Liver (tissue), 9 donors: Measurements from ENCODE around the gene ST3GAL3. TPM values are rescaled to one million over a fixed set of nuclear protein-coding genes. Genes with fewer than 3 reads are reported as not detected.

Experiments used
- DNase-seq: peaks from one replicate; pipeline ENCODE4 v3.0.0-alpha.2; 2017; ENCODE audit warnings: low spot score
- H3K27ac ChIP-seq, 2 donors: one replicate each; pipeline ENCODE4 v1.7.0; 2013; ENCODE audit warnings: inconsistent platforms in 2 of 2, low read length in 2 of 2, control low read depth in 1 of 2, low read depth in 1 of 2, mild to moderate bottlenecking in 1 of 2
- H3K27me3 ChIP-seq, 4 donors: one replicate each; pipeline versions ENCODE4 v1.6.1 to v1.7.0; 2013; ENCODE audit warnings: low read length in 3 of 4, inconsistent platforms in 1 of 4, mild to moderate bottlenecking in 1 of 4, moderate library complexity in 1 of 4; ENCODE audit not compliant: control insufficient read depth in 4 of 4, insufficient read depth in 4 of 4
- H3K36me3 ChIP-seq, 4 donors: one replicate each; pipeline versions ENCODE4 v1.6.1 to v1.7.0; 2013; ENCODE audit warnings: low read length in 3 of 4, mild to moderate bottlenecking in 3 of 4, low read depth in 1 of 4, moderate library complexity in 1 of 4; ENCODE audit not compliant: control insufficient read depth in 4 of 4, insufficient read depth in 3 of 4
- H3K4me1 ChIP-seq, 4 donors: one replicate each; pipeline versions ENCODE4 v1.6.1 to v1.7.0; 2013; ENCODE audit warnings: low read length in 3 of 4, mild to moderate bottlenecking in 3 of 4, moderate library complexity in 1 of 4; ENCODE audit not compliant: control insufficient read depth in 4 of 4, insufficient read depth in 4 of 4
- H3K4me3 ChIP-seq, 3 donors: one replicate each; pipeline versions ENCODE4 v1.6.1 to v1.7.0; 2013; ENCODE audit warnings: low read length in 3 of 3, control low read depth in 1 of 3, low read depth in 1 of 3, mild to moderate bottlenecking in 1 of 3
- H3K9ac ChIP-seq, 2 donors: one replicate each; pipeline ENCODE4 v1.7.0; 2013; ENCODE audit warnings: low read length in 2 of 2, mild to moderate bottlenecking in 2 of 2, moderate library complexity in 2 of 2, control low read depth in 1 of 2, low read depth in 1 of 2
- H3K9me3 ChIP-seq, 4 donors: one replicate each; pipeline versions ENCODE4 v1.6.1 to v1.7.0; 2013; ENCODE audit warnings: low read length in 3 of 4; ENCODE audit not compliant: control insufficient read depth in 4 of 4
- EGR1 ChIP-seq, 2 donors: IDR thresholded peaks; 2 replicates each; pipeline ENCODE4 v1.6.1; 2016 to 2018; ENCODE audit warnings: antibody characterized with exemption in 2 of 2, low read depth in 2 of 2
- GABPA ChIP-seq, 2 donors: IDR thresholded peaks in 1 of 2; conservative IDR thresholded peaks in 1 of 2; 2 replicates each; pipeline ENCODE4 v1.6.1; 2016; ENCODE audit warnings: antibody characterized with exemption in 2 of 2, mild to moderate bottlenecking in 1 of 2, moderate library complexity in 1 of 2
- HNF4A ChIP-seq, 2 donors: conservative IDR thresholded peaks; 2 replicates each; pipeline ENCODE4 v1.6.1; 2016; ENCODE audit warnings: antibody characterized with exemption in 2 of 2, mild to moderate bottlenecking in 2 of 2
- HNF4G ChIP-seq: IDR thresholded peaks from 2 replicates; pipeline ENCODE4 v1.6.1; 2016; ENCODE audit warnings: antibody characterized with exemption
- JUND ChIP-seq, 2 donors: IDR thresholded peaks; 2 replicates each; pipeline ENCODE4 v1.6.1; 2016; ENCODE audit warnings: antibody characterized with exemption in 2 of 2
- NR2F2 ChIP-seq: IDR thresholded peaks from 2 replicates; pipeline ENCODE4 v1.6.1; 2016; ENCODE audit warnings: antibody characterized with exemption
- RAD21 ChIP-seq, 2 donors: IDR thresholded peaks; 2 replicates each; pipeline ENCODE4 v1.6.1; 2016; ENCODE audit warnings: antibody characterized with exemption in 2 of 2, mild to moderate bottlenecking in 2 of 2
- REST ChIP-seq: IDR thresholded peaks from 2 replicates; pipeline ENCODE4 v1.6.1; 2016; ENCODE audit warnings: antibody characterized with exemption, mild to moderate bottlenecking
- RXRA ChIP-seq, 2 donors: IDR thresholded peaks; 2 replicates each; pipeline ENCODE4 v1.6.1; 2017 to 2018; ENCODE audit warnings: antibody characterized with exemption in 2 of 2, mild to moderate bottlenecking in 1 of 2
- SP1 ChIP-seq: IDR thresholded peaks from 2 replicates; pipeline ENCODE4 v1.6.1; 2018; ENCODE audit warnings: antibody characterized with exemption, mild to moderate bottlenecking
- TAF1 ChIP-seq: conservative IDR thresholded peaks from 2 replicates; pipeline ENCODE4 v1.6.1; 2016; ENCODE audit warnings: antibody characterized with exemption, mild to moderate bottlenecking
- YY1 ChIP-seq: IDR thresholded peaks from 2 replicates; pipeline ENCODE4 v1.6.1; 2016; ENCODE audit warnings: antibody characterized with exemption, mild to moderate bottlenecking
- WGBS: extraction: QIAGEN DNeasy Blood & Tissue Kit; methylation state at CpG from one replicate; pipeline ENCODE4 v1.1.7; 2013; 5-methylcytosine and 5-hydroxymethylcytosine counted together
- polyA plus RNA-seq, 2 donors: library from polyadenylated mRNA; stranded (reverse) in 1 of 2; unstranded in 1 of 2; fragments of 200-250 nt in 1 of 2; fragments of >200 nt in 1 of 2; fragmentation: Nextera tagmentation in 1 of 2; extraction: Ambion mirVana in 1 of 2; gene quantifications; one replicate each; pipeline versions ENCODE4 v1.2.1 to v1.2.3, GENCODE V29; 2013 to 2015
- total RNA-seq, 2 donors: library from RNA; depleted of rRNA; stranded (reverse); fragments of >200 nt; gene quantifications; one replicate each; pipeline ENCODE4 v1.2.3, GENCODE V29; 2014
- TF ChIP-seq, protein P1 (sequence below): fragments of 150-350 bp; IDR thresholded peaks from 2 replicates; pipeline ENCODE4 v1.5.1; 2017; ENCODE audit warnings: improper control_type of control experiment, low read depth, low read length; ENCODE audit not compliant: missing input control
- TF ChIP-seq, protein P2 (sequence below): IDR thresholded peaks from 2 replicates; pipeline ENCODE4 v1.6.1; 2016; ENCODE audit warnings: antibody characterized with exemption
- donor health status: healthy.
- donor health status: healthy.
- donor health status: healthy.
- donor health status: healthy.
- donor health status: healthy.

ST3GAL3 gene
- total and polyA plus RNA-seq, 4 donors = 4.9 to 11.4 (median 8.1) TPM

DNA sequence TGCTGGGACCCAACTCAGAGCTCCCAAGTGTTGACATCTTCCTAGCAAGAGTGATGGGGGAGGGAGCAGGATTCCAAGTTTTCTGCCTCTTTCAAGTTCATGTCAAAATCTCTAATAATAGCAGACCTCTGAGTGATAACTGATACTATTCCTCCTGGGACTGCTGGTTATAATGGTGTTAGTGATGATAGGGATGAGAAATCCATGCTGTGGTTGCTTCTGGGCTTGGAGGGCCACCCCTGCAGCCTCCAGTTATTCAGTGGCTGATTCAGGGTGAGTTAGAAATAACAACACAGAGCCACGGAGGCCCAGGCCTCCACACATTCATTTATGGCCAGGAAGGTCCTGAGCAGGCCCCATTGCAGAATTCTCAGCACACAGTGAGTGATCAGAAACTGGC lies 185.7 kb downstream of the ST3GAL3 start:
- Histone ChIP-seq H3K9ac (no peak overlapping the region), H3K27ac (no peak overlapping the region), H3K4me1 (no peaks in the 10 kb centered on the region), H3K36me3 (peaks cover 0 to 4% (median 0%) of the 10 kb centered on the region in 4 donors), H3K27me3 (no peaks in the 10 kb centered on the region), H3K4me3 (no peak overlapping the region), H3K9me3 (no peaks in the 10 kb centered on the region)
- TF ChIP-seq TAF1 (no peak), YY1 (no peak), GABPA (IDR thresholded peaks at IDR 0.05 in 1 of 2, conservative IDR thresholded peaks at IDR 0.05 in 1 of 2) (no peak), EGR1 (IDR thresholded peaks at IDR 0.05; ENCODE audit: low read depth in 2 of 2) (no peak), RAD21 (IDR thresholded peaks at IDR 0.05) (no peak), JUND (IDR thresholded peaks at IDR 0.05) (no peak)
- TF ChIP-seq, protein P1, sequence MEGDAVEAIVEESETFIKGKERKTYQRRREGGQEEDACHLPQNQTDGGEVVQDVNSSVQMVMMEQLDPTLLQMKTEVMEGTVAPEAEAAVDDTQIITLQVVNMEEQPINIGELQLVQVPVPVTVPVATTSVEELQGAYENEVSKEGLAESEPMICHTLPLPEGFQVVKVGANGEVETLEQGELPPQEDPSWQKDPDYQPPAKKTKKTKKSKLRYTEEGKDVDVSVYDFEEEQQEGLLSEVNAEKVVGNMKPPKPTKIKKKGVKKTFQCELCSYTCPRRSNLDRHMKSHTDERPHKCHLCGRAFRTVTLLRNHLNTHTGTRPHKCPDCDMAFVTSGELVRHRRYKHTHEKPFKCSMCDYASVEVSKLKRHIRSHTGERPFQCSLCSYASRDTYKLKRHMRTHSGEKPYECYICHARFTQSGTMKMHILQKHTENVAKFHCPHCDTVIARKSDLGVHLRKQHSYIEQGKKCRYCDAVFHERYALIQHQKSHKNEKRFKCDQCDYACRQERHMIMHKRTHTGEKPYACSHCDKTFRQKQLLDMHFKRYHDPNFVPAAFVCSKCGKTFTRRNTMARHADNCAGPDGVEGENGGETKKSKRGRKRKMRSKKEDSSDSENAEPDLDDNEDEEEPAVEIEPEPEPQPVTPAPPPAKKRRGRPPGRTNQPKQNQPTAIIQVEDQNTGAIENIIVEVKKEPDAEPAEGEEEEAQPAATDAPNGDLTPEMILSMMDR = no peak
- DNase-seq = no peak
- 82% methylated on average over 1 of the region's 1 CpG for WGBS

DNA sequence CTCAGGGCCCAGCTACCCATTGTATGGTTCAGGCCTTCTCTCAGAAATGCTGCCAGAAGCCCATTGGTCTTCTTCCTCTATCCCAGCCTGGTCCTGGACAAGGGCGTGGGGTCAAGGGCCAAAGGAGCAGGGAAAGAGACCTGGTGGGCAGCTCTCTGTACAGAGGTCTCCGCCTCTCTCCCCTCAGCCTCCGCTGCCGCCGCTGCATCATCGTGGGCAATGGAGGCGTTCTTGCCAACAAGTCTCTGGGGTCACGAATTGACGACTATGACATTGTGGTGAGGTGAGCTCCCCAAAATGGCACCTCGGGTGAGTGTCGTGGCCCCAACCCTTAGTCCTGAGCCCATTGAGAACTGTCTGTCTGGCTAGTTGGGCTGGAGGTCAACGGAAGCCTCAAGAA lies 191.6 kb downstream of the ST3GAL3 start:
- Histone ChIP-seq H3K4me3 (no peak overlapping the region), H3K9ac (no peak overlapping the region), H3K36me3 (peaks cover 0 to 15% (median 1%) of the 10 kb centered on the region in 4 donors), H3K4me1 (no peaks in the 10 kb centered on the region), H3K27me3 (no peaks in the 10 kb centered on the region), H3K27ac (no peak overlapping the region), H3K9me3 (no peaks in the 10 kb centered on the region)
- WGBS = 98% methylated on average over 12 of the region's 12 CpGs
- no peak for DNase-seq
- TF ChIP-seq, protein P2, sequence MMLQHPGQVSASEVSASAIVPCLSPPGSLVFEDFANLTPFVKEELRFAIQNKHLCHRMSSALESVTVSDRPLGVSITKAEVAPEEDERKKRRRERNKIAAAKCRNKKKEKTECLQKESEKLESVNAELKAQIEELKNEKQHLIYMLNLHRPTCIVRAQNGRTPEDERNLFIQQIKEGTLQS = no peak
- TF ChIP-seq HNF4A (conservative IDR thresholded peaks at IDR 0.05) (no peak), GABPA (IDR thresholded peaks at IDR 0.05 in 1 of 2, conservative IDR thresholded peaks at IDR 0.05 in 1 of 2) (no peak), REST (no peak), HNF4G (no peak), NR2F2 (no peak), SP1 (no peak), RXRA (IDR thresholded peaks at IDR 0.05) (no peak)
- TF ChIP-seq, protein P1 = no peak
